Lung (tissue), 13 donors: Measurements from ENCODE around the gene TFIP11. TPM values are rescaled to one million over a fixed set of nuclear protein-coding genes. Genes with fewer than 3 reads are reported as not detected.

Experiments
- ATAC-seq: fragments of 200-7000 bp; cut with Tn5 transposase; one replicate; pipeline ENCODE4 v1.9.1; 2020; ENCODE audit warnings: moderate number of reproducible peaks; ENCODE audit not compliant: insufficient read depth, low FRiP score
- DNase-seq, 3 donors: peaks; one replicate each; pipeline ENCODE4 v3.0.0-alpha.2; 2013 to 2017
- H3K27ac ChIP-seq, 2 donors: one replicate each; pipeline ENCODE4 v1.5.1; 2013; ENCODE audit warnings: mild to moderate bottlenecking in 2 of 2, moderate library complexity in 2 of 2, control low read depth in 1 of 2, inconsistent platforms in 1 of 2, low read depth in 1 of 2, low read length in 1 of 2
- H3K27me3 ChIP-seq, 3 donors: one replicate each; pipeline ENCODE4 v1.5.1; 2013; ENCODE audit warnings: low read length in 2 of 3; ENCODE audit not compliant: control insufficient read depth in 3 of 3, insufficient read depth in 3 of 3
- H3K36me3 ChIP-seq, 4 donors: one replicate each; pipeline ENCODE4 v1.5.1; 2013; ENCODE audit warnings: low read length in 4 of 4, mild to moderate bottlenecking in 1 of 4, moderate library complexity in 1 of 4; ENCODE audit not compliant: control insufficient read depth in 4 of 4, insufficient read depth in 4 of 4
- H3K4me1 ChIP-seq, 5 donors: one replicate each; pipeline ENCODE4 v1.5.1; 2013; ENCODE audit warnings: low read length in 5 of 5, mild to moderate bottlenecking in 2 of 5, moderate library complexity in 1 of 5; ENCODE audit not compliant: control insufficient read depth in 5 of 5, insufficient read depth in 5 of 5
- H3K4me3 ChIP-seq: one replicate; pipeline ENCODE4 v1.5.1; 2013; ENCODE audit warnings: mild to moderate bottlenecking, control low read depth, moderate library complexity
- H3K9ac ChIP-seq, 2 donors: one replicate each; pipeline ENCODE4 v1.5.1; 2013; ENCODE audit warnings: low read length in 2 of 2, control low read depth in 1 of 2; ENCODE audit not compliant: insufficient read depth in 1 of 2
- H3K9me3 ChIP-seq, 4 donors: one replicate each; pipeline ENCODE4 v1.5.1; 2013; ENCODE audit warnings: low read length in 3 of 4, mild to moderate bottlenecking in 1 of 4, moderate library complexity in 1 of 4; ENCODE audit not compliant: control insufficient read depth in 4 of 4, insufficient read depth in 3 of 4
- CTCF ChIP-seq: IDR thresholded peaks from 2 replicates; pipeline ENCODE4 v1.5.1; 2012; ENCODE audit warnings: mild to moderate bottlenecking; ENCODE audit errors: control extremely low read depth, extremely low read depth
- WGBS, 2 donors: extraction: QIAGEN DNeasy Blood & Tissue Kit; methylation state at CpG; one replicate each; pipeline ENCODE4 v1.1.7; 2013; 5-methylcytosine and 5-hydroxymethylcytosine counted together
- polyA plus RNA-seq, 2 donors: library from polyadenylated mRNA; stranded (reverse); fragments of 200-250 nt; gene quantifications; one replicate each; pipeline ENCODE4 v1.2.1, GENCODE V29; 2013
- small RNA-seq: library from RNA; depleted of rRNA; stranded (forward); fragments of <200 nt; gene quantifications from one replicate; pipeline ENCODE3, GENCODE V24; 2014; ENCODE audit warnings: low replicate concordance
- total RNA-seq, 2 donors: library from RNA; depleted of rRNA in 1 of 2; stranded (reverse); fragments of >200 nt in 1 of 2; gene quantifications; one replicate each; pipeline ENCODE4 v1.2.1, GENCODE V29; 2014 to 2021
- donor health status: control.
- donor health status: control.
- donor health status: Bipolar disorder and iron deficiency.
- donor health status: healthy.
- donor health status: DM: yes; HTN: yes; CAD: no.

Gene TFIP11
- total and polyA plus RNA-seq, 4 donors: 18.4 to 37.2 (median 24.5) TPM

GRCh38 chr22:26443901-26444690 is 68.2 kb downstream of the TFIP11 start:
- DNase-seq: no peak
- Histone ChIP-seq H3K9me3 (no peaks in the 10 kb centered on the region), H3K4me3 (no peak overlapping the region), H3K27ac (no peak overlapping the region), H3K27me3 (no peaks in the 10 kb centered on the region), H3K36me3 (peaks cover 0 to 3% (median 0%) of the 10 kb centered on the region in 4 donors), H3K4me1 (no peaks in the 10 kb centered on the region), H3K9ac (no peak overlapping the region)
- no peak for TF ChIP-seq CTCF
- no peak for ATAC-seq
- 91 to 93% methylated on average over 16 of the region's 16 CpGs for WGBS, 2 donors

GRCh38 chr22:26442086-26442756 is 70.1 kb downstream of the TFIP11 start:
- no peaks in the 10 kb centered on the region for H3K9me3 ChIP-seq
- TF ChIP-seq CTCF: no peak
- ATAC-seq: no peak
- 60 to 76% methylated on average over 4 of the region's 4 CpGs for WGBS, 2 donors
- peaks cover 0 to 3% (median 0%) of the 10 kb centered on the region in 4 donors for H3K36me3 ChIP-seq
- no peaks in the 10 kb centered on the region for H3K27me3 ChIP-seq
- H3K9ac ChIP-seq: no peak overlapping the region
- DNase-seq: no peak
- H3K4me1 ChIP-seq: no peaks in the 10 kb centered on the region
- no peak overlapping the region for H3K27ac ChIP-seq
- no peak overlapping the region for H3K4me3 ChIP-seq

Small RNAs within 50 kb of the gene (small RNA-seq; reads per million reads assigned to genes)
- 0.17 reads per million for gene MIR548J

Other genes starting within 250 kb of the TFIP11 start
- gene ASPHD2, start 83.2 kb downstream of the TFIP11 start, total RNA-seq: 1 to 10 TPM in 1 of 2 donors, under 1 TPM in 1; 0.31 to 1.4 TPM
- 1 to 10 TPM in 1 of 2 donors, under 1 TPM in 1; 0.45 to 1.6 TPM for gene ASPHD2, start 83.2 kb downstream of the TFIP11 start, polyA plus RNA-seq
- 10 to 100 TPM; 31.6 to 48.5 TPM for gene HPS4, start 28.7 kb downstream of the TFIP11 start, total RNA-seq
- 10 to 100 TPM; 14.0 to 15.1 TPM for gene HPS4, start 28.7 kb downstream of the TFIP11 start, polyA plus RNA-seq
- 10 to 100 TPM; 15.6 to 17.6 TPM for gene SRRD, start 28.6 kb downstream of the TFIP11 start, total RNA-seq
- gene SRRD, start 28.6 kb downstream of the TFIP11 start, polyA plus RNA-seq: 10 to 100 TPM in 1 of 2 donors, 1 to 10 TPM in 1; 8.5 to 11.8 TPM
- gene TPST2, start 77.7 kb upstream of the TFIP11 start, total RNA-seq: 10 to 100 TPM; 47.6 to 72.3 TPM
- 10 to 100 TPM; 32.6 to 72.2 TPM for gene TPST2, start 77.7 kb upstream of the TFIP11 start, polyA plus RNA-seq
- gene CRYBB1, start 105.6 kb upstream of the TFIP11 start, total RNA-seq: under 1 TPM; 0.34 to 0.57 TPM
- 1 to 10 TPM in 1 of 2 donors, under 1 TPM in 1; 0.14 to 1.1 TPM for gene CRYBB1, start 105.6 kb upstream of the TFIP11 start, polyA plus RNA-seq
- not detected for gene CRYBA4, start 109.5 kb upstream of the TFIP11 start, total RNA-seq
- under 1 TPM; 0.06 to 0.22 TPM for gene CRYBA4, start 109.5 kb upstream of the TFIP11 start, polyA plus RNA-seq
- 1 to 10 TPM; 4.6 to 5.0 TPM for gene MIAT, start 145.1 kb upstream of the TFIP11 start, total RNA-seq
- 1 to 10 TPM; 1.7 to 5.4 TPM for gene MIAT, start 145.1 kb upstream of the TFIP11 start, polyA plus RNA-seq